Right lobe of liver (tissue), 6 donors: ENCODE data around the gene GRK6. TPM values are rescaled to one million over a fixed set of nuclear protein-coding genes. Genes with fewer than 3 reads are reported as not detected.

ENCODE experiments used
- ATAC-seq, 4 donors: fragments of 200-7000 bp; cut with Tn5 transposase; one replicate each; pipeline ENCODE4 v1.9.1; 2020; ENCODE audit warnings: mild to moderate bottlenecking in 4 of 4, moderate library complexity in 4 of 4
- DNase-seq, 3 donors: peaks; one replicate each; pipeline ENCODE4 v3.0.0-alpha.2; 2020
- H3K27ac ChIP-seq, 3 donors: fragments of 200-600 bp; one replicate each; pipeline ENCODE4 v1.8.0; 2022
- H3K27me3 ChIP-seq, 2 donors: fragments of 200-600 bp; one replicate each; pipeline ENCODE4 v1.8.0; 2022
- H3K36me3 ChIP-seq, 4 donors: fragments of 200-600 bp; sonication (generic) in 1 of 4; one replicate each; pipeline versions ENCODE4 v1.5.1 to v1.8.0; 2017 to 2022; ENCODE audit warnings: control low read depth in 1 of 4
- H3K4me1 ChIP-seq, 4 donors: fragments of 200-600 bp; sonication (generic) in 1 of 4; one replicate each; pipeline versions ENCODE4 v1.5.1 to v1.8.0; 2017 to 2022; ENCODE audit warnings: control low read depth in 1 of 4
- H3K4me3 ChIP-seq, 3 donors: fragments of 200-600 bp; one replicate each; pipeline ENCODE4 v1.8.0; 2022
- H3K9me3 ChIP-seq, 4 donors: fragments of 200-600 bp; sonication (generic) in 1 of 4; one replicate each; pipeline versions ENCODE4 v1.5.1 to v1.8.0; 2017 to 2022; ENCODE audit warnings: control low read depth in 1 of 4
- CTCF ChIP-seq, 4 donors: fragments of 200-600 bp in 3 of 4; fragments of 450-650 bp in 1 of 4; IDR thresholded peaks; one replicate each; pipeline versions ENCODE4 v1.5.1 to v1.8.0; 2016 to 2022; ENCODE audit warnings: antibody characterized with exemption in 4 of 4, mild to moderate bottlenecking in 2 of 4
- POLR2A ChIP-seq: fragments of 450-650 bp; IDR thresholded peaks from one replicate; pipeline ENCODE4 v1.6.1; 2017; ENCODE audit warnings: antibody characterized with exemption, mild to moderate bottlenecking
- WGBS: methylation state at CpG from one replicate; pipeline ENCODE4 v1.1.6; 2018; ENCODE audit warnings: low coverage, low lambda C conversion rate; ENCODE audit not compliant: insufficient coverage; ENCODE audit errors: missing lambda C conversion rate; 5-methylcytosine and 5-hydroxymethylcytosine counted together
- intact Hi-C, 2 donors: fragments of 100-400 bp; cut with DNase I; formaldehyde crosslinking; loops; one replicate each; pipeline versions ENCODE4 v1.11.2 to v1.14.1; 2022
- total RNA-seq, 6 experiments: library from RNA; depleted of rRNA in 2 of 6; stranded (reverse); fragments of >200 nt in 2 of 6; fragmentation: NEBNext Ultra II Directional in 3 of 6; extraction: Animal tissue kit (Norgen Biotek cat#: 25700) in 3 of 6; gene quantifications; one replicate each; pipeline versions ENCODE4 v1.1.0 to v1.2.4, GENCODE V29; 2016 to 2023
- donor health status: DM: no; HTN: yes; CAD: no.
- donor health status: DM: no; HTN: no; CAD: no.
- donor health status: DM: no; HTN: no; CAD: no.
- donor health status: DM: no; HTN: yes; CAD: no.
- donor health status: DM: no; HTN: yes; CAD: no.

The GRK6 gene
- total RNA-seq, 6 experiments from 2014 or later, result 6.1 to 10.8 (median 10.0) TPM

GRCh38 chr5:177478711-177479646, 52.5 kb downstream of the GRK6 start:
- H3K4me3 ChIP-seq, result no peak overlapping the region
- no peaks in the 10 kb centered on the region for H3K36me3 ChIP-seq
- 22% methylated on average over 17 of the region's 18 CpGs for WGBS
- DNase-seq, result peak; percentile 77 to 87 (median 85)
- no peaks in the 10 kb centered on the region for H3K27me3 ChIP-seq
- peak overlapping the region in 1 of 3 donors; percentile 32 for H3K27ac ChIP-seq
- intact Hi-C loops, result no loop called here
- no peaks in the 10 kb centered on the region for H3K9me3 ChIP-seq
- peaks cover 0 to 17% (median 8%) of the 10 kb centered on the region in 4 donors for H3K4me1 ChIP-seq
- ATAC-seq, result peak; percentile 80 to 93 (median 88)
- no peak for TF ChIP-seq CTCF (IDR thresholded peaks at IDR 0.05)
- TF ChIP-seq POLR2A, result no peak

- no peaks in the 10 kb centered on the region for H3K36me3 ChIP-seq
- no peak overlapping the region for H3K4me3 ChIP-seq
- intact Hi-C loops, result no loop called here
- no peaks in the 10 kb centered on the region for H3K9me3 ChIP-seq
- 35% methylated on average over 13 of the region's 14 CpGs for WGBS
- peak; percentile 27 to 47 (median 36) for ATAC-seq
- TF ChIP-seq POLR2A (no peak), CTCF (IDR thresholded peaks at IDR 0.05) (no peak)
- no peaks in the 10 kb centered on the region for H3K27me3 ChIP-seq
- H3K4me1 ChIP-seq, result peaks cover 0 to 17% (median 8%) of the 10 kb centered on the region in 4 donors
- no peak for DNase-seq
- H3K27ac ChIP-seq, result peak overlapping the region in 1 of 3 donors; percentile 32
These were observed 53.3 kb downstream of the GRK6 start for GRCh38 chr5:177479774-177480173.

GRCh38 chr5:177482359-177482795, 55.9 kb downstream of the GRK6 start:
- H3K36me3 ChIP-seq, result no peaks in the 10 kb centered on the region
- DNase-seq, result no peak
- no peak for ATAC-seq
- no peak overlapping the region for H3K4me3 ChIP-seq
- 91% methylated on average over 10 of the region's 10 CpGs for WGBS
- no peak for TF ChIP-seq CTCF (IDR thresholded peaks at IDR 0.05)
- TF ChIP-seq POLR2A, result no peak
- peaks cover 0 to 17% (median 8%) of the 10 kb centered on the region in 4 donors for H3K4me1 ChIP-seq
- no peak overlapping the region for H3K27ac ChIP-seq
- H3K9me3 ChIP-seq, result no peaks in the 10 kb centered on the region
- intact Hi-C loops, result no loop called here
- no peaks in the 10 kb centered on the region for H3K27me3 ChIP-seq

- intact Hi-C loops, result no loop called here
- 91% methylated on average over 6 of the region's 9 CpGs for WGBS
- H3K9me3 ChIP-seq, result no peaks in the 10 kb centered on the region
- H3K36me3 ChIP-seq, result no peaks in the 10 kb centered on the region
- no peak overlapping the region for H3K4me3 ChIP-seq
- DNase-seq (no peak), ATAC-seq (no peak)
- no peaks in the 10 kb centered on the region for H3K27me3 ChIP-seq
- no peak for TF ChIP-seq CTCF (IDR thresholded peaks at IDR 0.05)
- TF ChIP-seq POLR2A, result no peak
- H3K27ac ChIP-seq, result no peak overlapping the region
- peaks cover 0 to 17% (median 8%) of the 10 kb centered on the region in 4 donors for H3K4me1 ChIP-seq
These were observed 56.6 kb downstream of the GRK6 start for GRCh38 chr5:177483042-177483441.
